ENCODE results near the gene PRKCI. TPM values are rescaled to one million over a fixed set of nuclear protein-coding genes. Genes with fewer than 3 reads are reported as not detected.

PRKCI gene
- total RNA-seq, 1 experiment from 2014 or later = 90.6 TPM

- H3K4me3 Mint-ChIP-seq = no peak overlapping the region
- POLR2A ChIA-PET = no interaction called here
- H3K27ac Mint-ChIP-seq = no peak overlapping the region
- peaks cover 18% of the 10 kb centered on the region for H3K4me1 Mint-ChIP-seq
- no peak for DNase-seq (ENCODE audit: low spot score)
- no peaks in the 10 kb centered on the region for H3K27me3 Mint-ChIP-seq (ENCODE audit: low read depth)
- H3K9me3 Mint-ChIP-seq = no peaks in the 10 kb centered on the region
- ATAC-seq = no peak
- no peaks in the 10 kb centered on the region for H3K36me3 Mint-ChIP-seq
- TF ChIP-seq ZNF219 (CRISPR knock-in tag; IDR thresholded peaks at IDR 0.05; ENCODE audit: borderline replicate concordance) (no peak), USF2 (CRISPR knock-in tag; IDR thresholded peaks at IDR 0.05) (no peak), PRRX2 (CRISPR knock-in tag; IDR thresholded peaks at IDR 0.05) (no peak), ETV6 (CRISPR knock-in tag; IDR thresholded peaks at IDR 0.05) (no peak), ZNF263 (CRISPR knock-in tag; IDR thresholded peaks at IDR 0.05; ENCODE audit: low read depth) (no peak), JAZF1 (CRISPR knock-in tag; IDR thresholded peaks at IDR 0.05) (no peak), MLX (CRISPR knock-in tag; IDR thresholded peaks at IDR 0.05) (no peak), E2F4 (CRISPR knock-in tag; IDR thresholded peaks at IDR 0.05; ENCODE audit: borderline replicate concordance, low read depth) (no peak), ZNF671 (CRISPR knock-in tag; IDR thresholded peaks at IDR 0.05) (no peak), ARID4B (CRISPR knock-in tag; IDR thresholded peaks at IDR 0.05; ENCODE audit: borderline replicate concordance) (no peak), CREM (CRISPR knock-in tag; IDR thresholded peaks at IDR 0.05) (no peak), IRF1 (CRISPR knock-in tag; IDR thresholded peaks at IDR 0.05) (no peak), HMGXB4 (CRISPR knock-in tag; IDR thresholded peaks at IDR 0.05) (no peak), CREB1 (CRISPR knock-in tag; IDR thresholded peaks at IDR 0.05) (no peak), ZNF425 (CRISPR knock-in tag; conservative IDR thresholded peaks at IDR 0.05) (no peak), JUN (CRISPR knock-in tag; IDR thresholded peaks at IDR 0.05) (no peak), TP53 (CRISPR knock-in tag; IDR thresholded peaks at IDR 0.05) (no peak), GRHL2 (CRISPR knock-in tag; IDR thresholded peaks at IDR 0.05; ENCODE audit: insufficient replicate concordance, severe bottlenecking) (no peak)
- CTCF ChIA-PET = no interaction called here
Measured at GRCh38 chr3:170196833-170197232, 25.4 kb upstream of the PRKCI start.

Measured in WTC11 (cell line).